ENCODE data around the gene CHRNB2.
"Not testable (repeated sequence)": the region's sequence is repeated elsewhere in the genome, so short reads cannot be mapped to it uniquely, and the experiment has no call there.

Gene CHRNB2, protein sequence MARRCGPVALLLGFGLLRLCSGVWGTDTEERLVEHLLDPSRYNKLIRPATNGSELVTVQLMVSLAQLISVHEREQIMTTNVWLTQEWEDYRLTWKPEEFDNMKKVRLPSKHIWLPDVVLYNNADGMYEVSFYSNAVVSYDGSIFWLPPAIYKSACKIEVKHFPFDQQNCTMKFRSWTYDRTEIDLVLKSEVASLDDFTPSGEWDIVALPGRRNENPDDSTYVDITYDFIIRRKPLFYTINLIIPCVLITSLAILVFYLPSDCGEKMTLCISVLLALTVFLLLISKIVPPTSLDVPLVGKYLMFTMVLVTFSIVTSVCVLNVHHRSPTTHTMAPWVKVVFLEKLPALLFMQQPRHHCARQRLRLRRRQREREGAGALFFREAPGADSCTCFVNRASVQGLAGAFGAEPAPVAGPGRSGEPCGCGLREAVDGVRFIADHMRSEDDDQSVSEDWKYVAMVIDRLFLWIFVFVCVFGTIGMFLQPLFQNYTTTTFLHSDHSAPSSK

GRCh38 chr1:154567386-154568156 lies at the start of gene CHRNB2:
Gene CHRNB2 (plus strand): TSS chr1:154567778. CDS start chr1:154568045, 267 bp downstream.
- DNase-seq (ENCODE audit: low spot score): peak; percentile 29

DNA sequence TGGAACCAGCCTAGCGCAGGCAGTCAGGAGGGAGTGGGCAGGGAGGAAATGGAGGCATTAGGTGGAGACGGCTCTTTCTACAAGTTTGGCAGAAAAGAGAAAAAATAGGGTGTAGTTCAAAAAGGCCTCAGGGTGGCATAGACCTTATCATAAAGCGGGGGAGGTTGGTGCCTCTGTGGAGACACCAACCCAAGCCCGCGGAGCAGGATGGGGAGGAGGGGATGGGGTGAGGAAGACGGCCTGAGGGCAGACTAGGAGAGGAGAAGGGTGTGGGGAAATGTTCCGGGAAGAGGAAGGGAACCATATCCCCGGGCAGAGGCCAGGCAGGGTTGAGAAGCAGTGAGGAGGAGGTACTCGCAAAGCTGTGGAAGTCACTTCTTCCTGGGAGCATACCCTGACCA lies 48.0 kb upstream of the CHRNB2 start:
- DNase-seq (ENCODE audit: low spot score): no peak

DNA sequence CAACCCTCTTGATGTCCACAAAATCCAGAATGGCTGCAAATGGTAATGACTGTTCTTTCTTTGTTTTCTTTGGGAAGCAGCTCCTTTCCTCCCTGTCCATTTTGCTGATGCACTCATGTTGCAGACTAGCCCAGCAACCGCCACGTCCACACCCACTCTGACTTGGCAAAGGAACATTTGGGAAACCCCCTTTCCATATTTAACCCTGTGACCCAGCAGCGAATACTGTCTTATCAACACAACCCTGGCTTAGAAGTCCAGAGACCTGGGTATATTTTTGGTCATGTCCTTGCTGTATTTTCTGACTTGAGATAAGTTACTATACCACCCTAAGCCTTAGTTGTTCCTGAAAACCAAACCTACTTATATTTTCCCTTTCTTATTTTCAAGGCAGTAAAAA lies 47.2 kb upstream of the CHRNB2 start:
- no peak for DNase-seq (ENCODE audit: low spot score)

- DNase-seq (ENCODE audit: low spot score): no peak
Observed at GRCh38 chr1:154521695-154522094, 45.9 kb upstream of the CHRNB2 start.

GRCh38 chr1:154524881-154525280 lies 42.7 kb upstream of the CHRNB2 start:
- no peak for DNase-seq (ENCODE audit: low spot score)

DNA sequence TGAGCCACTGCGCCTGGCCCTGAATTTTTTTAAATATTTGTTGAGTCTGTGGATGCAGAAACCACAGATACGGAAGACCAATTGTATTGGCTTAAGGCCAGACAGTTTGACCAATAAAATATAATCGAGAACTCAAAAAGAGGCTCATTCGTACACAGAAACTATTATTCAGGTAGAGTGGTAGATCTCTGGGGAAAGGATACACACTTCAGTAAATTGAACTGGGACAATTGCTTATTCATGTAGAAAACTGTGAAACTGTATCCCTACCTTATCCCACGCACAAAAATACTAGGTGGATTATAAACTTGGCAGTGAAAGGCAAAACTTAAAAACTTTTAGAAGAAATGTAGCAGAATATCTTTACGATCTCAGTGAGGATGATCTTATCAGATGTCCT lies 40.4 kb upstream of the CHRNB2 start:
- no peak for DNase-seq (ENCODE audit: low spot score)

DNA sequence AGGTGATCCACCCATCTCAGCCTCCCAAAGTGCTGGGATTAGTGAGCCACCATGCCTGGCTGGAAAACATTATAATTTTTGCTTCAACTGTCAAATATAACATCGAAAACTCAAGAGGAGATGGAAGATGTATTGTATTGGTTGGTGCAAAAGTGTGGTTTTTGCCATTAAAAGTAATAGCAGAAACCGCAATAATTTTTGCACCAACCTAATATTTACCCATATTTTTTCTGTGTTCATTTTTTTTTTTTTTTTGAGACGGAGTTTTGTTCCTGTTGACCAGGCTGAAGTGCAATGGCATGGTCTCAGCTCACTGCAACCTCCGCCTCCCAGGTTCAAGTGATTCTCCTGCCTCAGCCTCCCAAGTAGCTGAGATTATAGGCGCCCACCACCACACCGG lies 38.3 kb upstream of the CHRNB2 start:
- DNase-seq (ENCODE audit: low spot score): no peak

DNA sequence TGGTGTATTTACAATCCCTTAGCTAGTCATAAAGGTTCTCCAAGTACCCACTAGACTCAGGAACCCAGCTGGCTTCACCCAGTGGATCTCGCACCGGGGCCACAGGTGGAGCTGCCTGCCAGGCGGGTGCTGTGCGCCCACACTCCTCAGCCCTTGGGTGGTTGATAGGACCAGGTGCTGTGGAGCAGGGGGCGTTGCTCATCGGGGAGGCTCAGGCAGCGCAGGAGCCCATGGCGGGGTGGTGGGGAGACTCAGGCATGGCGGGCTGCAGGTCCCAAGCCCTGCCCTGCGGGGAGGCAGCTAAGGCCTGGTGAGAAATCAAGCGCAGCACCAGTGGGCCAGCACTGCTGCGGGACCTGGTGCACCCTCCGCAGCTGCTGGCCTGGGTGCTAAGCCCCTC lies 35.6 kb upstream of the CHRNB2 start:
- not testable (repeated sequence) for DNase-seq (ENCODE audit: low spot score)

GRCh38 chr1:154533952-154534844 lies 33.4 kb upstream of the CHRNB2 start:
- no peak for DNase-seq (ENCODE audit: low spot score)

DNA sequence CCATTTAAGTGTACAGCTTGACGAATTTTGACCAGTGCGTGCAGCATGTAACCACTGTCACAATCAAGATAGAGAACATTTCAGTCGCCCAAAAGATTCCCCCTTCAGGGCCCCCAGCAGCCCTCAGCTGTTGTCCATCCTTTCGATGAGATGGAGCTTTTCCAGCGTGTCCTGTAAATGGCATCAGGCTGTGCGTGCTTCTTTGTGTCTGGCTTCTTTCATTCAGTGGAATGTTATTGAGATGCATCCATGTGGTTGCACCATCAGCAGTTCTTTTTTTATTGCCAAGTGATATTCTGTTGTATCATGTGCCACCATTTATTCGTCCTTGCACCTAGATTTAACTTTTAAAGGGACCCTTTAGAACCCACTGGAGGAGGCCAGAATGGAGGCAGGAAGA lies 31.0 kb upstream of the CHRNB2 start:
- DNase-seq (ENCODE audit: low spot score): no peak

DNA sequence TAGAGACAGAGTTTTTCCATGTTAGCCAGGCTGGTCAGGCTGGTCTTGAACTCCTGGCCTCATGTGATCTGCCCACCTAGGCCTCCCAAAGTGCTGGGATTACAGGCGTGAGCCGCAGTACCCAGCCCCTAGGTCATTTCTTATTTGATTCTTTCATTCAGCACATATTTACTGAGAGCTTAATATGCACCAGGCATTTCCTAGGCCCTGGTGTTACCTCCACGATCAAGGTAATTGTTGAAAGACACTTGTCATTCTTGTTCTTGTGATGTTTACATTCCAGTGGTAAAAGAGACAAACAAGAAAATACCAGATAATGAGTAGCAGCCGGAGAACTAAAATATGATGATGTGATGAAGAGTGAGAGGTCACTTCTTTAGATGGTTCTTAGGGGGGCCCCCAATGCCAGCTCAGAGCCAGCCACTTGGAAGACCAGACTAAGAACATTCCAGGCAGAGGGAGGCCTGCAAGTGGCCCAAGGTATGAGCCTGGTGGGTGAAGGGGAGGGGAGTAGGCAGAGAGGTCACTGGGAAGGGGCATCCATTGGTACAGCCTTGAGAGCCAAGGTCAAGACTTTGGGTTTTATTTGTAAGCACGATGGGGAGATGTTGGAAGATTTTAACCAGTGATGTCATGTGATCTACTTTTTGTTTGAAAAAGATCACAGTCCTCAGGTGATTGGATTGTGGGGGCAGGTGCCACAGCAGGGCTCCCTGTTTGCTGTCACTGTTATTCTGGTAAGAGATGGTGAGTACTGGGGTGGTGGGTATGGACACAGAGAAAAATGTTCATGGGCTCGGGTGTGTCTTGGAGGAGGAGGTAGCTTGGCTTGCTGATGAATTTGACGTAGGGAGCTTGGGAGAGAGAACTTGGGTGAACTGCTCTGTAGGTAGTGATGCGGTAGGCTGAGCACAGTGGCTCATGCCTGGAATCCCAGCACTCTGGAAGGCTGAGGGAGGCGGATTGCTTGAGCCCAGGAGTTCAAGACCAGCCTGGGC lies 27.8 kb upstream of the CHRNB2 start:
- no peak for DNase-seq (ENCODE audit: low spot score)

DNA sequence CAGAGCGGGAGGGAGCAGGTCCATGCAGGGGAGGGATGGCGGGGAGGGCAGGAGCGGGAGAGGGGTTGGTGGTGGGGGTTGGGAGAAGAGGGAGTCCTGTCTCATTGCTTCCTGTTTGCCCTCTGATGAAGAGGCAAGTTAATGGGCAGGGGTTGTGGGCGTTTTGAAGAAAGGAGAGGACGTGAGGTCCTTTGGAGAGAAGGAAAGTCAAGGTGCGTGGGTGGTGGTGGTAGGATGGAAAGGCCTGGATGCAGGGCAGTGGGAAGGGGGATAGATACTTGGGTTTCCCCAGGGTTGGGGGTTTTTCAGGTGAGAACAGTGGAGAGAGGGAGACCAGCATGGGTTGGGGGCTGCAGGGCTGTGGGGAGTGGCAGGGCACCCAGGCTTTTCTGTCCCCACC lies 26.3 kb upstream of the CHRNB2 start:
- DNase-seq (ENCODE audit: low spot score): no peak

GRCh38 chr1:154546264-154547063 lies 21.1 kb upstream of the CHRNB2 start:
- peak; percentile 30 for DNase-seq (ENCODE audit: low spot score)

DNA sequence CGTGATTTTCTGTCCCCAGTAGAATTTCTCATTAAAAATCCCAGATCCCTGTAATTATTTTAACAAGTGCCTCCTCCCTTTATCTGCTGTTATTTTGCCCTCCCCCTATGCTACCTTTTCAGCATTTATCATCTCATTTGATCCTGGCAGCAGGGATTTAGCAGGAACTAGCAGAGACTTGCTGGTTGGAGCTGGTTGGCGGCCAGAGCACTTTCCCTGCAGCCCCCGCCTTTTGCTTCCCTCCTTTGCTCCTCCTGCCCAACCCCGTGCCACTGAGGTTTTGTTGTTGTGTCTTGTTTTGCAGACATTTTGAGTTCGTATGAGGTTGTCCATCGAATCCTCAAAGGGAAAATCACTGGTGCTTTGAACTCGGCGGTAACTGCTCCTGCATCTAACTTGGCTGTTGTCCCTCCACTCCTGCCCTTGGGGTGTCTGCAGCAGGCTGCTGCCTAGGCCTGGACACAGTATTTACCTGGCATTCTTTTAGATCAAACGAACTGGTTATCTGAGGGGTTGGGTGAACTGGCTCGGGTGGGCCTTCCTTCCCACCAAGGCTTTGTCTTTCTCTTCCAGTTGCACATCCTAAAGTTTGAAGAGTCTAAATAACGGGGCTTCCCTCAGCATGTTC lies 20.4 kb upstream of the CHRNB2 start:
- no peak for DNase-seq (ENCODE audit: low spot score)

DNA sequence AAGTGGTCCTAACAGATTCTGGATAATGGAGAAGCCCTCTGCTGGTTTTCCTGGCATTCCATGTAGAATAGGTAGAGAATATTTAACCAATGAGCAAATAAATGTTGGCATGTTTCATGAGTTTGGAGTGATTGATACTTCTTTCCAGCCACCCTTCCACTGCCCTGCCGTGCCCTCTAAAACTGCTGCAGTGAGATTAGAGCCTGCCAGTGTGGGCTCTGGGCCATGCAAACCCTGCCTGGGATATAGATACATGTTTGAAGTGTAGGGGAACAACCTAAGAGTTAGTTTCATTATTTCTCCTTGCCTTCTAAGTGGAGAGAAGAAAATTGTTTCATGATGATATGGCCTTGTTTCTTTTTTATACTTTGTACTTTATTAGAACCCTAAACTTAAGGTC lies 19.6 kb upstream of the CHRNB2 start:
- DNase-seq (ENCODE audit: low spot score): no peak

DNA sequence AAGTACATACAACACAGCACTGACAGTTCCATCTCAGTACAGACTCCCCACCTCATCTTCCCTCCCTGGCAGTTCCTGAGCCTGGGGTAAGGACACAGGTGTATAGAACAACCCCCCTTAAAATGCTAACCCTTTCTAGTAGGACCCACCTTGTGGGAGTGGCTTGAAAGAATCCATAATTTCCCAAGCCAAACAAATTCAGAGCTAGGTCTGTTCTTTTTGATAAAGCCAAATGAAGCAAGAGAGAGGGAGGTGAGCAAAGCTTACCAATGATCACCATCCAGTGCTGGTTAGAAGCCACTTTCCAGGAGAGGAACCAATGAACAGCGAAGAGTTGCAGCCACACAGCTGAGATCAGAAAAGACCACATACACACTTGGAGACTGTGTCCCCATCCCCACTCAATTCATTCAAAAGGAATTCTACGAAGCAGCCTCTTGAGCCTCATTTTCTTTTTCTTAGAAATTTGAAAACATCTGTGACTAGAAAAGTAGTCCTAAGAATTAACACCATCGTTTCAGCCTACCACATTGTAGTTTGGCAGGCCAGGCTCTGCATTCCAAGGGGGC lies 18.3 kb upstream of the CHRNB2 start:
- no peak for DNase-seq (ENCODE audit: low spot score)

- DNase-seq (ENCODE audit: low spot score): no peak
Observed at GRCh38 chr1:154550070-154550469, 17.5 kb upstream of the CHRNB2 start.

- no peak for DNase-seq (ENCODE audit: low spot score)
Observed at GRCh38 chr1:154550657-154551056, 16.9 kb upstream of the CHRNB2 start.

DNA sequence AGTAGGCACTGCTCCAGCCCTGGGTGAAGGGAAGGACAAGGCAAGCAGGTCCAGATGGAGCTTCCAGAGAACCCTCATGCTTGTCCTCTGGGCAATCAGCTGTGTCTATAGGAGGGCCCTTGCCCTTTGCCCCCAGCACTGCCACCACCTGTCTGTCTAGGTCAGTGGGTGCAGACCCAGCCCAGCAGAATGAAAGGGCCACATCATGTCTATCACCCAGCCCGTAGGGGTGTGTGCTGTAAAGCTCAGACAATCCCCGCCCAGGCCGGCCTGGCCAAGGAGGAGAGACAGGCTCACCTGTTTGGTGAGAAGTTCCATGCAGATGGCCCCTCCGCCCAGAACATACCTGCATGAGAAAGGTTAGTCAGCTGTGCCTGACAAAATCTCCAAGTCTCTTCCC lies 16.1 kb upstream of the CHRNB2 start:
- no peak for DNase-seq (ENCODE audit: low spot score)

Data from globus pallidus (tissue), 1 donor.